Measurements from ENCODE around the gene RBM25.
"Not testable (repeated sequence)": the region's sequence is repeated elsewhere in the genome, so short reads cannot be mapped to it uniquely, and the experiment has no call there.

Gene RBM25

DNA sequence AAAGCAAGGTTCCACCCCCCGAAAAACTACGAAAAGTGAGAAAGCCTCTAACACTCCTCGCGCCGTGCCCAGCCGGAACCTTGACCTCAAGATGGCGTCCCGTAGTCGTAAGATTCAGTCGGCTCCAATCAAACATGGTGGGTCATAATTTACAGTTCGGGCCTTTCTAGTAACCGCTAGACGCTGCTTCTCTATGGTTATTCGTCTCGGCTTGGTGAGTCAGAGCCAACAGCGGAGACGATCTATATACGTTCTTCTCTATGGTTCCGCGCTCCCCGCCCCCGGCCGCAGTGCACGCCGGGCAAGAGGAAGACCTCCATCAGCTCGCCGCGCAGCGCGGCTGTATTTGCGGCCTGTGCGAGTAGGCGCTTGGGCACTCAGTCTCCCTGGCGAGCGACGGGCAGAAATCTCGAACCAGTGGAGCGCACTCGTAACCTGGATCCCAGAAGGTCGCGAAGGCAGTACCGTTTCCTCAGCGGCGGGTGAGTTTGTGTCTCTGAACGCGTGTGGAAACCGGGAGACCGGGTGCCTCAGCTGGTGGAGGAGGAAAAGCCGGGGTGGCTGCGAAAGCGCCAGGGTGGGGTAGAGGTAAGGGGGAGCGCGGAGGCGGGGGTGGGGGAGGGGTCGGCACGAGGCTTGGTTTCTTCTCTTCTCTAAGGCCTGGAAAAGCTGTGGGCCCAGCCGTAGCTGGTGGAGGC lies at the start of gene RBM25:
Gene RBM25 (plus strand): TSS at position 311 of the 698 bp plus-strand sequence. CDS start 13,108 bp downstream, outside the sequence.
- Histone ChIP-seq H3K9ac (peak within 1 kb of the TSS; percentile 93 to 99 (median 97)), H3K4me1 (peaks cover 24 to 37% (median 30%) of the 10 kb centered on the region in 10 experiments), H3K27me3 (no peaks in the 10 kb centered on the region), H3K9me3 (replicated peaks in 1 of 11) (no peaks in the 10 kb centered on the region), H3K4me2 (peak within 1 kb of the TSS; percentile 68 to 95 (median 84)), H3K27ac (peak within 1 kb of the TSS; percentile 91 to 97 (median 96)), H4K20me1 (peaks cover 36 to 47% (median 45%) of the 10 kb centered on the region in 11 experiments), H3K4me3 (peak within 1 kb of the TSS; percentile 82 to 100 (median 94)), H3K36me3 (peaks cover 19 to 37% (median 34%) of the 10 kb centered on the region in 11 experiments; a peak in 21 of 22 replicates)
- no peak for TF ChIP-seq Cebpa-rat (IDR thresholded peaks at IDR 0.05)

GRCh38 chr14:73011189-73011588 lies 47.1 kb upstream of the RBM25 start:
- not testable (repeated sequence) for H3K4me2 ChIP-seq, H3K27me3 ChIP-seq, H3K4me3 ChIP-seq, H3K9ac ChIP-seq, H3K27ac ChIP-seq
- Histone ChIP-seq H3K9me3 (replicated peaks in 1 of 11) (peaks cover 0 to 26% (median 21%) of the 10 kb centered on the region in 11 experiments; a peak in 17 of 22 replicates), H4K20me1 (peaks cover 0 to 97% (median 20%) of the 10 kb centered on the region in 11 experiments; a peak in 12 of 22 replicates), H3K4me1 (peaks cover 0 to 10% (median 0%) of the 10 kb centered on the region in 10 experiments; a peak in 1 of 20 replicates), H3K36me3 (peaks cover 66 to 96% (median 89%) of the 10 kb centered on the region in 11 experiments)

DNA sequence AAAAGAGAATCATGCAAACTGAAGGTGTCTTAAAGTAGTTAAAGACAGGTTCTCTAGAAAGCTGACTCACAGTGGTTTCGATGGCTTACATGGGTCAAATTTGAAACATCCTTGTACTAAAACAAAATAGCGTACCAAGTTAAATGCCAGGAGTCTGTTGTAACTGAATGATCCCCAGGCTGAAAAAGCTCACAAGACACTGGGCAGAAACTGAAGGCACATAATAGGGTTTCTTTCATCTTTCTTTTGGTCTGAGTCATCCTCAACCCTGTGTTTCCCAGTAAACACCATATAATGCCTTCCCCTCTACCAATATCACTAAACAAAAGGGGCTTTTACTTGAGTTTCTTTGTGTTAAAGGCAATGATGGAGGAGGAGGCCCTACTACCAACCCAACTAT lies 44.2 kb upstream of the RBM25 start:
- Histone ChIP-seq H3K27ac (no peak overlapping the region), H3K4me2 (no peak overlapping the region), H3K36me3 (peaks cover 82 to 96% (median 90%) of the 10 kb centered on the region in 11 experiments), H3K27me3 (no peaks in the 10 kb centered on the region), H3K4me3 (no peak overlapping the region), H3K4me1 (no peaks in the 10 kb centered on the region), H3K9me3 (replicated peaks in 1 of 11) (peaks cover 0 to 32% (median 30%) of the 10 kb centered on the region in 11 experiments; a peak in 17 of 22 replicates), H4K20me1 (peaks cover 0 to 97% (median 12%) of the 10 kb centered on the region in 11 experiments; a peak in 12 of 22 replicates), H3K9ac (no peak overlapping the region)
- no peak for TF ChIP-seq Cebpa-rat (IDR thresholded peaks at IDR 0.05)

DNA sequence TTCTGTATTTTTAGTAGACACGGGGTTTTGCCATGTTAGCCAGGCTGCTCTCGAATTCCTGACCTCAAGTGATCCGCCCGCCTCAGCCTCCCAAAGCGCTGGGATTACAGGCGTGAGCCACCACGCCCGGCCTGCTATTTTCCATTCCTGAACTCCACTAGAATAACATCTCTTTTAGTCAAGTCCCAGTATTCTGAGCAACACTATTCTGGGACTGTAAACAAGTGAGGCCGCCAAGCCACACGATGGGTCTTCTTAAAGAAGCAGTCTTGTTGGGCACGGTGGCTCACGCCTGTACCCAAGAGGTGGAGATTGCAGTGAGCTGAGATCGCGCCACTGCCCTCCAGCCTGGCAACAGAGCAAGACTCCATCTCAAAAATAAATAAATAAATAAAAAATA lies 42.8 kb upstream of the RBM25 start:
- H3K27me3 ChIP-seq, H3K4me2 ChIP-seq, H3K27ac ChIP-seq, H3K4me3 ChIP-seq, H3K9ac ChIP-seq, H3K4me1 ChIP-seq: not testable (repeated sequence)
- H4K20me1 ChIP-seq = peaks cover 0 to 97% (median 14%) of the 10 kb centered on the region in 11 experiments; a peak in 13 of 22 replicates
- H3K36me3 ChIP-seq = peaks cover 82 to 96% (median 91%) of the 10 kb centered on the region in 11 experiments
- peaks cover 0 to 23% (median 20%) of the 10 kb centered on the region in 11 experiments; a peak in 15 of 22 replicates for H3K9me3 ChIP-seq (replicated peaks in 1 of 11)

DNA sequence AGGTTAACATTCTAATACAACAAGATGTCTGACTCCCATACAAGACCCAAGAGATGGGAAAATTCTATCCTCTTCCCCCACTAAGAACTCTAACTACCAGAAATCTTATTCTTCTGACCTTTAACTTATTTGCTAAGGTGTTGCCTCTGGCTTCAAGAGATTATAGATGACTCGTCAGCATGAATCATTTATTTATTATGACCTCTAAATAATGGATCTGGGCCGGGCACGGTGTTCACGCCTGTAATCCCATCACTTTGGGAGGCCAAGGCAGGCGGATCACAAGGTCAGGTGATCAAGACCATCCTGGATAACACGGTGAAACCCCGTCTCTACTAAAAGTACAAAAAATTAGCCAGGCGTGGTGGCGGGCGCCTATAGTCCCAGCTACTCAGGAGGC lies 42.3 kb upstream of the RBM25 start:
- H3K9me3 ChIP-seq (replicated peaks in 1 of 11) = peaks cover 0 to 25% (median 20%) of the 10 kb centered on the region in 11 experiments; a peak in 15 of 22 replicates
- H3K27me3 ChIP-seq, H3K4me2 ChIP-seq, H3K9ac ChIP-seq, H3K4me1 ChIP-seq, H3K4me3 ChIP-seq, H3K27ac ChIP-seq: not testable (repeated sequence)
- H4K20me1 ChIP-seq = peaks cover 0 to 98% (median 16%) of the 10 kb centered on the region in 11 experiments; a peak in 13 of 22 replicates
- H3K36me3 ChIP-seq = peaks cover 86 to 97% (median 95%) of the 10 kb centered on the region in 11 experiments

DNA sequence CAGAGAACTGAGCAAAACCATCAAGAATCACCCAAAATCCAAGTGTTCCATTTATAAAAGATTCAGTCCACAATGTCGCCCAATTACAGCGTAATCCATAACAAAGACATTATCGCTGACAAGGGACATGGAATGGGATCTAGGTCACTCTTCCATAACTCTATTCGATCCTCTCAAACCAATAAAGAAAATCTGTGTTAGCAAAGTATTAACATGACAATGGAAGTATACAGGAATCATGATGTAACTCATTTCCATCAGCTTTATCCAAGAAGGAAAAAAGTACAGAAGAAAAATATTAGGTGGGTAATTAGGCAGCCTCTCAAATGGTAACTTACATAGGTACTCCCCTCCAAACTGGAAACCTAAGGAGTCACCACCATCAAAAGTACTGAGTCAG lies 36.3 kb upstream of the RBM25 start:
- Histone ChIP-seq H3K27ac (no peak overlapping the region), H3K9ac (no peak overlapping the region), H4K20me1 (peaks cover 0 to 87% (median 30%) of the 10 kb centered on the region in 11 experiments; a peak in 15 of 22 replicates), H3K4me2 (peak overlapping the region; percentile 20 to 82 (median 40); a peak in 17 of 22 replicates), H3K4me1 (peaks cover 31 to 44% (median 38%) of the 10 kb centered on the region in 10 experiments), H3K4me3 (peak overlapping the region in 3 of 10 experiments; percentile 6 to 13 (median 11); a peak in 3 of 20 replicates), H3K9me3 (replicated peaks in 1 of 11) (peaks cover 0 to 7% (median 2%) of the 10 kb centered on the region in 11 experiments; a peak in 5 of 22 replicates), H3K27me3 (no peaks in the 10 kb centered on the region), H3K36me3 (peaks cover 64 to 74% (median 72%) of the 10 kb centered on the region in 11 experiments)
- no peak for TF ChIP-seq Cebpa-rat (IDR thresholded peaks at IDR 0.05)

DNA sequence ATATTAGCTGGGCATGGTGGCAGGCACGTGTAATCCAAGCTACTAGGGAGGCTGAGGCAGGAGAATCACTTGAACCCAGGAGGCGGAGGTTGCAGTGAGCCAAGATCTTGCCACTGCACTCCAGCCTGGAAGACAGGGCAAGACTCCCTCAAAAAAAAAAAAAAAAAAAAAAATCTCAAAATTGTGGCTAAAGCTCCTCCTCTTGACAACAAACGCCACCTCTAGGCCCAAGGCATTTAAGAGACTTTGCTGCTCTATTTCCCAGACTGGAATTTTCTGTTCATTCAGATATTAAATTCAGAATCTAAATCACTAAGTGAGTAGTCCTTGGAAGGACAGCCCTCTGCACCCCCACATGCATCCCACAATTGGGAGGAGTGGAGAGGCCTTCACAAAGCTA lies 32.8 kb upstream of the RBM25 start:
- H3K9ac ChIP-seq = peak overlapping the region; percentile 79 to 88 (median 85); a peak in 16 of 22 replicates
- peaks cover 0 to 52% (median 24%) of the 10 kb centered on the region in 11 experiments; a peak in 13 of 22 replicates for H4K20me1 ChIP-seq
- TF ChIP-seq Cebpa-rat (IDR thresholded peaks at IDR 0.05) = no peak
- peak overlapping the region; percentile 70 to 88 (median 76); a peak in 17 of 20 replicates for H3K4me3 ChIP-seq
- H3K4me2 ChIP-seq = peak overlapping the region; percentile 67 to 97 (median 86)
- peaks cover 35 to 48% (median 43%) of the 10 kb centered on the region in 10 experiments for H3K4me1 ChIP-seq
- 0 out of 22 replicates have a peak overlapping the region, but pooled peaks of 1 of the 11 experiments have one; percentile 86 for H3K27ac ChIP-seq
- peaks cover 31 to 39% (median 37%) of the 10 kb centered on the region in 11 experiments for H3K36me3 ChIP-seq
- 0 out of 22 replicates have a peak, but pooled peaks cover 0 to 2% (median 0%) of the 10 kb centered on the region in 11 experiments for H3K9me3 ChIP-seq (replicated peaks in 1 of 11)
- H3K27me3 ChIP-seq = no peaks in the 10 kb centered on the region

GRCh38 chr14:73026243-73026844 lies 32.0 kb upstream of the RBM25 start:
- Histone ChIP-seq H3K27ac (peak overlapping the region; percentile 59 to 88 (median 71)), H3K9ac (peak overlapping the region; percentile 79 to 88 (median 85)), H3K9me3 (replicated peaks in 1 of 11) (no peaks in the 10 kb centered on the region), H3K27me3 (no peaks in the 10 kb centered on the region), H3K4me2 (peak overlapping the region; percentile 67 to 97 (median 86)), H3K36me3 (peaks cover 23 to 31% (median 29%) of the 10 kb centered on the region in 11 experiments), H4K20me1 (peaks cover 0 to 44% (median 18%) of the 10 kb centered on the region in 11 experiments; a peak in 13 of 22 replicates), H3K4me1 (peaks cover 35 to 48% (median 43%) of the 10 kb centered on the region in 10 experiments), H3K4me3 (peak overlapping the region; percentile 70 to 88 (median 76))
- TF ChIP-seq Cebpa-rat (IDR thresholded peaks at IDR 0.05) = no peak

Measured in BLaER1 treated with 17β-estradiol and CSF1 and Interleukin-3, amounts not matched to agents 10 nM and 100 nM (cell line).